Testis (tissue), 2 donors: Measurements from ENCODE around the gene RAB21.
"Not testable (repeated sequence)": the region's sequence is repeated elsewhere in the genome, so short reads cannot be mapped to it uniquely, and the experiment has no call there.

Source experiments
- CTCF ChIP-seq, 3 experiments: fragments of 450-650 bp in 2 of 3; fragments of 200-600 bp in 1 of 3; sonication (generic) in 1 of 3; IDR thresholded peaks; one replicate each; pipeline ENCODE4 v1.5.1; 2016 to 2019; ENCODE audit warnings: antibody characterized with exemption in 3 of 3, mild to moderate bottlenecking in 2 of 3, moderate library complexity in 1 of 3
- POLR2A ChIP-seq: fragments of 450-650 bp; IDR thresholded peaks from one replicate; pipeline ENCODE4 v1.6.1; 2017; ENCODE audit warnings: antibody characterized with exemption, mild to moderate bottlenecking, moderate library complexity

- TF ChIP-seq CTCF (IDR thresholded peaks at IDR 0.05); POLR2A: not testable (repeated sequence)
Measured at GRCh38 chr12:71761354-71761753, 6.7 kb downstream of the RAB21 start.
